ENCODE measurements around the gene DPEP2NB.

- TF ChIP-seq SIN3A (IDR thresholded peaks at IDR 0.05; ENCODE audit: borderline replicate concordance, insufficient read depth, low read length): no peak
- no peak for TF ChIP-seq TAF1 (IDR thresholded peaks at IDR 0.05; ENCODE audit: borderline replicate concordance, insufficient read depth, low read length)
Observed at GRCh38 chr16:67967183-67967957, 48.3 kb downstream of the DPEP2NB start.
